Ramos (cell line): ENCODE data around the gene EXOC5.

Source experiments
- in situ Hi-C: fragments of 300-500 bp; cut with MboI; formaldehyde crosslinking; loops from one replicate; pipeline ENCODE4 v1.14.3; 2022; ENCODE audit warnings: low sequenced_read_pairs; ENCODE audit not compliant: unreplicated experiment

Gene EXOC5

DNA sequence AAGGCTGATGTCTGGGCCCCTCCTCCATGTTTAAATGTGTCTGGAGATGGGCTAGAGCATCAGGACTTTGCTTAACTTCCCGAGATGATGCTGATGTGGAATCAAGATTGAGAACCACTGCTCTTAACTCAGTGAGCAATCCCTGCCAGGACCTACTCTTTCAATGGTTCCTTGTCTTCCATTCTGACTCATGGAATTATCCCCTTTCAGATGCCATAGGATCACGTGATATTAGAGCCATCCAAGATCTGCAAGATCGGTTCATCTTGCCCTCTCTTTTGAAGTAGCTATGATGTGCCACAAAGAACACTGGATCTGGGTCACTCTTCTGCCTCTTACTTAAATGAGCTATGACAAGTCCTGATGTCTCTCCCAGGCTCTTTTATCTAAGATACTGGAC, 96.8 kb downstream of the EXOC5 start:
- in situ Hi-C loops = no loop called here

DNA sequence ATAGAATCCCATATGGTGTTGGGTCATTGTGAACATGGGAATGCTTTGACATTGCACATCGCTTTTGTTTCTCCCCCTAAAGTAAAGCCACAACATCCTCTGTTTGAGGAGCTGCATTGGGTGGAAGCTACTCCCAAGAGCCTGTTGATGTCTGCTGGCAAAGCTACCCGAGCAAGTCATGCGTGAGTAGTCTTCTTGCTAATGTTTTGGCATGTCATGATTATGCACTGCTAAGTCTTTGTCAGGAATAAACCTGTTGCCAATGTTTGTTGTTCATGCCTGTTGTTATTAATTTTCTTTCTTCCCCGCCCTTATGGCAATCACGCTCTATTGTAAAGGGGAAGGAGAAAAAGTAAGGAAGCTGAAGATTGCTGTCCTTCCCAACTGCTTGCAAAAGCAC, 97.3 kb downstream of the EXOC5 start:
- in situ Hi-C loops = no loop called here

DNA sequence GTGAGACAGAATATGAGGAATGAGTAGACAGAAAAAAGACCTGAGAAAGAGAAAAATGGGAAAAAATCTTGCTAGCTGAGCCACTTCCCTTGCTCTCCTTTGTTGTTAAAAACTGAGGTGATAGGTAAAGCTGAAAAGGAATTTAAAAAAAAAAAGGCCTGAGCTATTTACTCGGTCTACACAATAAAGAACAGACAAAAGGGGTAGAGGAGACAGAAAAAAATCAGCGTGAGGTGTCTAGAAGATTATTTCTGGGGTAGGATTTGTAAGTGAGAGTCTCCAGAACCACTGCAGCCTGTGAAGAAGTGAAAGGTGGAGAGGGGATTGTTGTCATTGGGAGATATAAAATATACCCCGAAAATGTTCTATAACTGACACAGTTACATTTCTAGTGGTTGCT, 98.8 kb downstream of the EXOC5 start:
- in situ Hi-C loops = no loop called here

DNA sequence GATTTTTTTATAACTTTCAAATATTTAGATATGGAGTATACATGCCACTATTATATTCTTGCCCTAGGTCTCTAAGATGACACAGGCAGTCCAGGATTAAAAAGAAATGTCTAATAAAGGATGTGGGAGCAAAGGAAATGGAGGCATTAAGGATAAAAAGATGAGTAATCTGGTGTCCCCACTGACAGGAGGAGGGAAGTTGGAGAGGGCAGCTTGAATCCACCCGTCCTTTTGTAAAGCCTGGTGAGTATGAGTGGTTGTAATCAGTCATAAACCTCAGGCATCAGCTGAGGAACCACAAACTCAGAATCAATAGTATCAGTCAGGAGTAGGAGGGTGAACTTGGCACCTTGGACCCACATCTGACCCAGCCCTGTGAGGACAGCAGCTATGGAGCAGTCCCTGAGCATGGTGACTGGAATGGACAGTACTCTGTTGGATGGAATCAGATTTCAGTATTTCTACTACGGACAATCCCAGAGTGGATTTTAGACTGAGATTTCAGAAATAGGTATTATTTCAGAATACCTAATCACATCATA, 100.5 kb downstream of the EXOC5 start:
- in situ Hi-C loops = no loop called here

DNA sequence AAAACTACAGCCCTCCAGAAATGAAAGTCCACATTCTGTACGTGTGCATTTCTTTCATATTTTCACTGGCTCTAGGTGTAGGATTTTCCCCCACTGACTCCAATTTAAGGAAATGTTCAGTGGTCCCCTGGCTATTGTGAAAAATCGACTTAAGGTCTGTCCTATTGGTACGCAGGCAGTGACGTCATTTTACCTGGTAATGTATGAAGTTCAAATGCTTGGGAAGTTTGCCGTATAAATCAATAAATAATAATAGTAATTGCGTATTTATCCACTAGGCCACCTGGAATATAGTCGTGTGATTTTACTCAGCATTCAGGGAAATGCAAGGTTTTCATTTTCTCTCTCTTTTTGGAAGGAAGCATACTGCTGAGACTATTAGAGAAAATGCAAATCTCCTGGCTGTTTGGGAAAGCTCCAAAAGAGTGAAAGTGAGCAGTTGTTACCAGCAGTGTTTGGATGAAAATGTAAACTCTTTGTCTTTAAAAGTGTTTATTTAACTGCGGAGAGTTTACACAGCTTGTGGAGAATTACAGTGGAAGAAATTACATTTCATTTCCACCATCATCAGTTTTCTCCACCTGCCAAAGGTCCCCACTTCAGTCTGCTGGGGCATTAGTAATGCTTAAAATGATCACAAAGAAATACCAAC, 107.0 kb downstream of the EXOC5 start:
- in situ Hi-C loops = no loop called here

GRCh38 chr14:57160333-57160732, 108.4 kb downstream of the EXOC5 start:
- in situ Hi-C loops = no loop called here

GRCh38 chr14:57153286-57153685, 115.4 kb downstream of the EXOC5 start:
- in situ Hi-C loops = no loop called here
